SU-DHL-6 (cell line): Measurements from ENCODE around the gene CLMN.

Experiments
- CTCF ChIP-seq: fragments of 200-600 bp; sonication (generic); IDR thresholded peaks from one replicate; pipeline ENCODE4 v1.5.1; 2017; ENCODE audit warnings: antibody characterized with exemption, mild to moderate bottlenecking, low read length, moderate library complexity; ENCODE audit not compliant: insufficient read depth, poor library complexity, severe bottlenecking
- EZH2phosphoT487 ChIP-seq: fragments of 200-600 bp; sonication (generic), shearing (Covaris generic); conservative IDR thresholded peaks from 2 replicates; pipeline ENCODE4 v1.6.1; 2018; ENCODE audit warnings: mild to moderate bottlenecking, antibody characterized with exemption, low read length, moderate library complexity, mixed read lengths

- TF ChIP-seq CTCF (no peak), EZH2phosphoT487 (no peak)
Observed at GRCh38 chr14:95323917-95324316, 4.2 kb upstream of the CLMN start.
